GOT3 (cell line): ENCODE data around the gene CAMK2D.

ENCODE experiments used
- DNase-seq: peaks from one replicate; lab custom pipeline; 2025; ENCODE audit warnings: mixed read lengths; lab: John Stamatoyannopoulos, UW

The CAMK2D gene

GRCh38 chr4:113565702-113566012 lies 195.9 kb downstream of the CAMK2D start:
- no peak for DNase-seq

- DNase-seq, result no peak
These were observed 197.0 kb downstream of the CAMK2D start for GRCh38 chr4:113564493-113564892.

- DNase-seq, result no peak
These were observed 197.7 kb downstream of the CAMK2D start for GRCh38 chr4:113563691-113564378.

- no peak for DNase-seq
These were observed 199.8 kb downstream of the CAMK2D start for GRCh38 chr4:113561758-113562157.

GRCh38 chr4:113561092-113561491 lies 200.4 kb downstream of the CAMK2D start:
- DNase-seq, result no peak

- DNase-seq, result no peak
These were observed 201.0 kb downstream of the CAMK2D start for GRCh38 chr4:113560579-113560978.

- no peak for DNase-seq
These were observed 201.6 kb downstream of the CAMK2D start for GRCh38 chr4:113559947-113560346.

- DNase-seq, result no peak
These were observed 205.0 kb downstream of the CAMK2D start for GRCh38 chr4:113556382-113557134.

GRCh38 chr4:113555868-113556267 lies 205.7 kb downstream of the CAMK2D start:
- no peak for DNase-seq

GRCh38 chr4:113553082-113553481 lies 208.5 kb downstream of the CAMK2D start:
- no peak for DNase-seq

- DNase-seq, result no peak
These were observed 211.0 kb downstream of the CAMK2D start for GRCh38 chr4:113550510-113550909.

GRCh38 chr4:113548303-113548702 lies 213.2 kb downstream of the CAMK2D start:
- no peak for DNase-seq

- DNase-seq, result peak; percentile 38
These were observed 214.0 kb downstream of the CAMK2D start for GRCh38 chr4:113547487-113548042.

- DNase-seq, result no peak
These were observed 219.6 kb downstream of the CAMK2D start for GRCh38 chr4:113541933-113542332.

GRCh38 chr4:113540859-113541258 lies 220.7 kb downstream of the CAMK2D start:
- DNase-seq, result no peak

- no peak for DNase-seq
These were observed 222.1 kb downstream of the CAMK2D start for GRCh38 chr4:113539408-113539807.

- no peak for DNase-seq
These were observed 223.9 kb downstream of the CAMK2D start for GRCh38 chr4:113537628-113538027.

- no peak for DNase-seq
These were observed 224.3 kb downstream of the CAMK2D start for GRCh38 chr4:113537203-113537602.

- no peak for DNase-seq
These were observed 226.8 kb downstream of the CAMK2D start for GRCh38 chr4:113534711-113535110.

- no peak for DNase-seq
These were observed 230.0 kb downstream of the CAMK2D start for GRCh38 chr4:113531572-113531971.

GRCh38 chr4:113528395-113528794 lies 233.1 kb downstream of the CAMK2D start:
- DNase-seq, result no peak

GRCh38 chr4:113525521-113525920 lies 236.0 kb downstream of the CAMK2D start:
- no peak for DNase-seq

GRCh38 chr4:113524505-113525186 lies 236.9 kb downstream of the CAMK2D start:
- no peak for DNase-seq
